Fibroblast of skin of abdomen (primary cell): ENCODE measurements around the gene KIF16B.

ENCODE experiments used
- DNase-seq: peaks from one replicate; pipeline ENCODE4 v3.0.0-alpha.2; 2013

Gene KIF16B

DNA sequence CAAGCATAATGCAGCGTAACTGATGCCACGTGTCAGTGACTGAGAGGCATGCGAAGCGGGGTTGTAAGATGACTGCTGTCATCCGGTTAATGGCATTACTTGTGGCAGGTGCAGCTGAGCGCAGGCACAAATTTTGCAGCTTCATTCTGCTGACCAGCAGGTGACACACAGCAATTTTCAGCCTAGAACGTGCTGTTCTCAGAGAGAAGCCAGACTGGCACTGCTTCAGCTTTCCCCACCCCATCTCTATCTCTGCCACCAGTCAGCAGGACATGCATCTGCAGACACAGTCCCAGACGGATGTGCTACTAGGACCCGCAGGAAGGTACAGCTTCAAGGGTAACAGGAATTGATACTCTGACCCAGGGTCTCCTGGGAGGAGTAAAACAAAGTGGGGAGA is 221.8 kb downstream of the KIF16B start:
- DNase-seq: no peak

DNA sequence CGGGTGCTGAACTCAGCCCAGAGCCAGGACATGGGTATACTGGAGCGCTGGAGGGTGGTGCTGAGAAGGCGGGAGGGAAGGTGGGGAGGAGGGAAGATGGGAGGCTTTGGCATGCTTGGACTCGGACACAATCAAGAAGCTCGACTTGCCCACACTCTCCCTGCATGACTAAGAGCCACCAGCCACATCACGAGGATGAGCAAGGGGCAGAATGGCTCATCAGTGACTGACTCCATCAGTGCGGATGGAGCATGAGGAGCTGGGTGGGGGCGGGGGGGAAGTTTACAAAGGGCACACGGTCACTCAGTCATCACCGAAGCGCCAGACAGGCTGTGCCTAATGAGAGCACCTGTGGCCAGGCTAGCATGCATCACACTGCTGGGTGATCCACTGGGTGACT is 222.8 kb downstream of the KIF16B start:
- DNase-seq: peak; percentile 12

DNA sequence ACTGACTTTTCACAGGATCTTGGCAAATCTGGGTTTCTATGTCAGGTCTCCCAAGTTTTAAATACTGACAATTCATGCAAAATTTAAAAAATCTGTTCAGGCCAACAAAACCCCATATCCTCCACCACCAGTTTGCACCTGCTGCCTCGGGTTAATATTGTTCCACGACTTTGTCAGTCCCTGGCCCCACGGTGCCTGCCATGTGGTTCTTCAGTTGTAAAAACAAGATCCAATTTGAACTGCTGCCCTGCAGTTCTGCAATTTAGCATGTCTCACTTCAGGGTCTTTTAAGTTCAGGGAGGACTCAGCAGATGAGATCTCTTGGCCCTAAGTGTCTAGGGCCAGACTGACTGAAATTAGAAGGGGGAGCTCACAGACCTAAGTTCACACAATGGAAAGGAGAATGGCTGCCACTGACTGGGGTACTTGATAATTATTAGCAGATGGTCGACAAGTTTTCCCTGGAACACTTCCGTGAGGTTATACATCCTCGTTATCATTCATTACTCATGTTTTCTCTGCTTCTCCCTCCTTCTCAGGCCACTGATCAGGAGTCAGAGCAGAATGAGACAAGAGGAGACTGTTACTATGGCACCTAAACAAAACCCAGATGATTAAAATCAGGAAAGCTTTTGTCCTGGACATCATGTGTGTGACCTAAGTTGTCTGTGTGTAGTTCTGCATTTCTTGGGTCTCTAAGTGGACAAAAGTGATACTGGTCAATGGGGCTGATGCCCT is 223.6 kb downstream of the KIF16B start:
- DNase-seq: peak; percentile 59

GRCh38 chr20:16346956-16347355 is 226.3 kb downstream of the KIF16B start:
- no peak for DNase-seq

DNA sequence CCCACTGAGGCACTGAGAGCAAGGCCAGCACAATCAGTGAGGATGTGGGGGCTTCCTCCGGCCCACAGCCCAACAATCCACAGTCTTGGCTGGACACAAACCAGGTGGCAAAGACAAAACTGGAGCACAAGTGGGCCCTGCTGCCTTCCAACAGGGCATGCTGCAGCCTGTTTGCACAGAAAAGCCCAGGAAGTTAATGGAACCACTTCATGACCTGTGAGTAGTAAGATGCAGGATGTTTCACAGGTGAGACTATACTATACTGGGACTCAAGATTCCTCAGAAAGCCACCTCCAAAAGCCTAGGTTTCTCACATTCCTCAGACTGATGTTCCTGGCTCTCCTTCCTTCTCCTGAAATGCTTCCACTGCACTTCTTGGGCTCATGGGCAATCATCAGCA is 235.5 kb downstream of the KIF16B start:
- DNase-seq: no peak

GRCh38 chr20:16327606-16328005 is 245.6 kb downstream of the KIF16B start:
- DNase-seq: no peak

DNA sequence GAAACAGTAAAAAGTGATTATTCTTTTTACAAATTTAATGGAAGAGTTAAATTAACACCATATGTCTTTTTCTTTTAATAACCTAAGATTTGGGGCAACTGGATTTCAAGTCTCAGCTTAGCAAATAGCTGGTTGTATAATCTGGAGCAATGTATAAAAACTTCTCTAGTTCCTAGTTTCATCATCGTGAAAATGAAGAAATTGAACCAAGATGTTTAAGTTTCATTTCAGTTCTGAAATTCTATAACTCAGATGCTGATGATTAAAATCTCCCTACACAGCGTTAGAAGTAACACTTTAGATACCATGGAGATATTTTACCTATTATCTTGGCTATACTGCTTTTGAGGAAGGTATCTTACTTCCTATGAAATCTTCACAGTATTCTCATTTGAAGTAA is 252.0 kb downstream of the KIF16B start:
- DNase-seq: no peak

DNA sequence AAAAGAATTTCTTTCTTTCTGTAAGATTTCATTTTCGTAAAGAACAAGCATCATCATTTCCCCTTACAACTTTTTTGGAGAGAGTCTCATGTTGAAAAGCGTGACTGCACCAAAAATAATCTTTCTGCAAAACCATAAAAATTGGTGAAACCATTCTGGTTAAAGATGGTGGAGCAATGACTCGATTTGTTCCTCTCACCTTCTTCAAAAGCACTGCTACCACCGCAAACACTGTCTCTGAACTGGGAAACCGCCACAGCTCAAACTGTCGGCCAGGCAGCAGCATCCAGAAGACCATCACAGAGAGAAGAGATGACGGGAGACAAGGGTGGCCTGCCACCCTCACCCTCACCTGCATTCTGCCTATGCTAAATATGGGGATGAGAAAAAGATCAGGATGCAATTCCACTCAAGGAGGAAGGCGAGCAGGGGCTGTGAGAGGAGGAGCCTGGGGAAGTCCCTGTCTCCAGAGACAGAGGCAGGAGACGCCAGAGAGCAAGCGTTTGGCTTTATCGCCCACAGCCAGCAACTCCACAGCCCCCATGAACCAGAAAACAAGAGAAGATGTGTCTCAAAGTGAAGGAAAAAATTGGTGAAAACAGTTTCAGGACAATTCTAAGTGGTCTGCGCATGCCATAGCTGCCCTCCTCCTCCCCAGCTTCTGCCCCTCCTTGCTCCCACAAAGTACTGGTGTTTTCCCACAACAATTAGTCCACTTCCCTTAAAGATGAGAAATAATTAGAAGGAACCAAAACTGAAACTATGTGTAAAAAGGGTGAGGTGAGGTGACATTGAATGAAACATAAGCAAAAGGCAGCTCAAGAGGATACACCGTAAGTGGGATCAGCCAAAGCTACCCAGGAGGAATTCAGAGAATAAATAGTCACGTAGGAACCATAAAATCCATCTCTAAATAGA is 255.5 kb downstream of the KIF16B start:
- DNase-seq: no peak

DNA sequence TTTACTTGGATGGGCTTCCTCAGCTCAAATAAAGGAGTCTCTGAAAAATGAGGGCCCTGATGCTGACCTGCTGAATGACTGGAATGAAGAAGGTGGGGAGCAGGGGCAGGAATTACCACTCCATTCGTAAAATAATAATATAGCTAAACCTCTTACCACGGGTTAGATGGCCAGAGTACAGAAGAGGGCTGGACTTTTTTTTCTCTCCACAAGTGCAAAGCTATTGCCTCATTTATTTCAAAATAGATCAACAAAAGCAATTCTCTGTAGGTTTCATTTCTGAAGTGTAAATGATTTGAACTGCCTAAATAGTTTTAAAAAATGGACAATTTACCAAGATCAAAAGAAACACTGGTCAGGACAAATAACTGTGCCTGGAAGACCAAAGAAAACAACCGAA is 256.7 kb downstream of the KIF16B start:
- DNase-seq: no peak

DNA sequence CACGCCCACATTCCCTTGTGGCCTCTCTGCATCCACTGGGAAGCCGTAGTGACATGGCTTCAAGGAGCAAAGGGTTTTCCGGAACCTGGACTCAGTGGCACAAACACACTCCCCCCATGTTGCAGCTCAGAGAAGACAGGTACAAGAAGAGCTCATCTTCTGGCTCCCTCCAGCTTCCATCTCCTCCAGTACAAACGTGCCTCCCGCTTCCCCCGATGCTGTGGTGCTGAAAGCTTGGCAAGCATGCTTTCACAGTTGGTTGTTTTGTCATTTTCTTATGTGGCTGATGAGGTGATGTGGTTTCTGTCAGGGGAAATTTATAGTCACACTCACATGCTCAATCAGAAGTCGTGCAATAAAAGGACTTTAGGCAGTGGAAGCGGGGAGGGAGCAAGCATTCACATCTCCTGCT is 258.5 kb downstream of the KIF16B start:
- DNase-seq: peak; percentile 20

DNA sequence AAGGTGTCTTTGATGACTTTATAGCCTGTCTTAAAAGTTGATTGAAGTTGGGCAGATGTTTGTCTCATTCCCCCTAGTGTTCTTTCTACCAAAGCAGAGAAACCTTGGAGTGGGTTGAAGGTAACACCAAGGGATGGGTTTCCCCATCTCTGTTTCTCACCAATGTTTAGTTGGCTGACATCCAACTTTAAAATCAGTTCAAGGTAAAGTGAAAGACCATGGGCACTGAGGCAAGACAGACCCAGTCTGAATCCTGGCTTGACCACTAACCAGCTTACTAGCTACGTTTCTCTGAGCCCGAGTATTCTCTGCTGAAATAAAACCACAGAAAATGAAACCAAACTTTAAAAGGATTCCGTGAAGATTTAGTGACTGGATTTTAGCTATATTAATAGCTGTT is 258.9 kb downstream of the KIF16B start:
- no peak for DNase-seq

DNA sequence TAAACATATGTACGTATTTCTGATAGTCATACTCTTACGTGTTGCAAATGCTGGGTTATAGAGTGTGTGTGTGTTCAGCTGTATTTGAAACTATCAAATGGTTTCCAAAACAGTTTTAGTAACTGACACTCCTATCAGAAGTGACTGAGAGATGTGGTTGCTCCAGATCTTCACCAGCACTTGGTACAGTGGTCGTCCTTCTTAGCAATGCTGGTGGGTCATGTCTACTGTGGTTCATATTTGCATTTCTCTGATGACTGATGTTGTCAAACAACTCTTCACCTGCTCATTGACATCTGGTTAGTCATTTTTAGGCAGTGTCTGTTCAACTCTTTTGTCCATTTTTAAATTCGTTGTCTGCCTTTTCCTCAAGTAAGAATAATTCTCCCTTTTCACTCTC is 259.3 kb downstream of the KIF16B start:
- DNase-seq: no peak

GRCh38 chr20:16312998-16313397 is 260.2 kb downstream of the KIF16B start:
- DNase-seq: no peak

- DNase-seq: peak; percentile 50
Measured at GRCh38 chr20:16311756-16312155, 261.5 kb downstream of the KIF16B start.

GRCh38 chr20:16308754-16309153 is 264.5 kb downstream of the KIF16B start:
- DNase-seq: peak; percentile 54

GRCh38 chr20:16302818-16303217 is 270.4 kb downstream of the KIF16B start:
- DNase-seq: no peak

DNA sequence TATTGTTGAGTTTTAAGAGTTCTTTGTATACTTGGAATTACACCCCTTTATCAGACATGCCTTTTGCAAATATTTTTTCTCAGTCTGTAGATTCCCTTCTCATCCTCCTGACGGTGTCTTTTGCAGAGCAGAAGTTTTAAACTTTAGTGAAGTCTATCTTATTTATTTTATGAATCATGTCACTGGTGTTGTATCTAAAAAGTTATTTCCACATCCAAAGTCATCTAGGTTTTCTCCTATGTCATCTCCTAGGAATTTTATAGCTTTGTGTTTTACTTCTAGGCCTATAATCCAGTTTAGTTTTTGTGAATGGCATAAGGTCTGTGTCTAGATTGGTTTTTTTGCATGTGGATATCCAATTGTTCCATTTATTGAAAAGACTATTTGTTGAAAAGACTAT is 271.3 kb downstream of the KIF16B start:
- no peak for DNase-seq

DNA sequence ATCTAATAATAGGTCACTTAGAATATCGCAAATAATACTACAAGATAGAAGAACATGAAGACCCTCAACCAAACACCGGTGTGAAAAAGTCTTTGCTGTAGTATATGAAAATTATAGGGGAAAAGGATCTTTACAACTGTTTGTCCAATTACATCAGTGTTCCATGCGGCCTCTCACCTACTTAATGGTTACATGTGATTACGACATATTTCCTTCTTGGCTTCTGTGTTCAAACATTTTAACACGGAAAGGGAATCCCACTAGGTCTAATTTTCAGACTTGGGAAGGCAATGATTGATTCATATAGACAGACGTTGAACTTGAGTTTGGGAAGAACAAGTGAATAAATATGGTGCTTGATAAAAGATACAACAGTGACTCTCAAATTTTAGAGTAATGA is 273.4 kb downstream of the KIF16B start:
- DNase-seq: no peak

- DNase-seq: no peak
Measured at GRCh38 chr20:16296931-16297330, 276.3 kb downstream of the KIF16B start.

GRCh38 chr20:16295534-16295933 is 277.7 kb downstream of the KIF16B start:
- no peak for DNase-seq

DNA sequence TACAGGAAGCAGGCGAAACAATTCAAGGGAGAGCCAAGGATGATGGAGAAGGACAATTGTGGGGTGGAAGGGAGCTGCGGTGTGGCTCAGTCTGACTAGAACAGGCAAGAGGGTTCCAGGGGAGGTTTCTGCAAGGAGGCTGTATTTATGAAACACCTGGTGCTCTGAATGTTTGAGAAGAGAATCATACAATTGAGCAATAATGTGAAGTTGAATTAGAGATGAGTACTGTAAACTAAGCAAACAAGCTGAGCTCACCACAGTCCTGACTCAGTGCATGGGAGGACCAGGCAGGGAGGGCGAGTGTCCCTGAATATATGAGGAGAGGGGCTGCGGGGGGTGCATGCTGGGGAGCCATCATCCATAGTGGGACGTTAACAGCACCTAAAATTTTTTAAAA is 279.7 kb downstream of the KIF16B start:
- DNase-seq: no peak

GRCh38 chr20:16292226-16292880 is 280.9 kb downstream of the KIF16B start:
- no peak for DNase-seq

DNA sequence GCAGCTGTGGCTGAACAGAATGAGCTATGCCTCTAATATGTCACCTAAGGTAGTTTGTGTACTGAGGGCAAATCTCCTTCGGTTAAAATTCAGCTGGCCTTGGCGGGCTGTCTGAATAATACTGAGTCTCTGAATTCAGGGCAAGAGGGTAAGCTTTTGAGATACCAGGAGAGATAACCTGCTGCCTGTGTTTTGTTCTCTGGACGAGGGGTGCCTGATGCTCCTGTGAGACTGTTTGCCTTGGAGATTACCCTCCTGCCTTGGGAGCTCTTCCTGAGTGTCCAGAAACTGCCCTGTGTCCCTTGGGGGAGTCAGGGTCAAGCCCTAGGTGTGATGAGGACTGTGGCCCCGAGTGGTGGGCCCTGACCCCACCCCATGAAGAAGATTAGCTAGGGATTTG is 282.9 kb downstream of the KIF16B start:
- DNase-seq: no peak
